ENCODE results near the gene HEXIM1.

- no peak for TF ChIP-seq CTCF (IDR thresholded peaks at IDR 0.05)
- no peak for TF ChIP-seq POLR2A (IDR thresholded peaks at IDR 0.05)
Observed at GRCh38 chr17:45201457-45201856, 53.2 kb downstream of the HEXIM1 start.

Data from upper lobe of left lung (tissue), 4 donors.